Activated CD8-positive, alpha-beta memory T cell treated with anti-CD3 and anti-CD28 coated beads, Interleukin-2, amount 50 U/mL, for 1 hour (primary cell): Measurements from ENCODE around the gene LARP4.
"Not testable (repeated sequence)": the region's sequence is repeated elsewhere in the genome, so short reads cannot be mapped to it uniquely, and the experiment has no call there.

Source experiments
- DNase-seq: peaks from one replicate; pipeline ENCODE4 v3.0.0-alpha.2; 2020; ENCODE audit errors: extremely low read depth

LARP4 gene

DNA sequence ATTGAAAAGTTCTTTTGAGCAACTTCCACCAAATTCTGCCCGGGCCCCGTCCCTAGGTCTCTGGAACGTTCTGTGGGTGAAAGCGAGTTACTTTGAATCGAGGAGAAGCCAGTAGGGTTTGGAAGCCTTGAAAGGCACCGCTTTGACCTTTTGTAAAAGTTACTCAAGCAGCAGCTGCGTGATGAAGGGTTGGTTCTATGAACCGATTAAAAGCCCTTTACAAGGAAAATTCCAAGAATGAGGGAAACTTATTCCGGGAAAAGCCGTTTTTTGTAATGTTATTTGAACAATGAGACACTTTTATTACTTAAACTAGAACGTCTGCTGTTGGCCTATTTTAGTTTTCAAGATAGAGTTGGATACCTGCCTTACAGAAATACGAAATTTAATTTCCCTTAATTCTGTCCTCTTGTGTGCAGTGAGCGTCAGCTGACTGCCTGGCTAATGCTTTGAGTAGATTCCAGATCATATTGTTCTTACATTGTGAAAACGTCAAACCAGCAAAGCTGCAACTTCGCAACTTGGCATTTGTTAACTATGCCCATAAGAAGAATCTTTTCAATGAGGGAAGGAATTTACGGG lies 906 bp downstream of the LARP4 start:
- DNase-seq = no peak

DNA sequence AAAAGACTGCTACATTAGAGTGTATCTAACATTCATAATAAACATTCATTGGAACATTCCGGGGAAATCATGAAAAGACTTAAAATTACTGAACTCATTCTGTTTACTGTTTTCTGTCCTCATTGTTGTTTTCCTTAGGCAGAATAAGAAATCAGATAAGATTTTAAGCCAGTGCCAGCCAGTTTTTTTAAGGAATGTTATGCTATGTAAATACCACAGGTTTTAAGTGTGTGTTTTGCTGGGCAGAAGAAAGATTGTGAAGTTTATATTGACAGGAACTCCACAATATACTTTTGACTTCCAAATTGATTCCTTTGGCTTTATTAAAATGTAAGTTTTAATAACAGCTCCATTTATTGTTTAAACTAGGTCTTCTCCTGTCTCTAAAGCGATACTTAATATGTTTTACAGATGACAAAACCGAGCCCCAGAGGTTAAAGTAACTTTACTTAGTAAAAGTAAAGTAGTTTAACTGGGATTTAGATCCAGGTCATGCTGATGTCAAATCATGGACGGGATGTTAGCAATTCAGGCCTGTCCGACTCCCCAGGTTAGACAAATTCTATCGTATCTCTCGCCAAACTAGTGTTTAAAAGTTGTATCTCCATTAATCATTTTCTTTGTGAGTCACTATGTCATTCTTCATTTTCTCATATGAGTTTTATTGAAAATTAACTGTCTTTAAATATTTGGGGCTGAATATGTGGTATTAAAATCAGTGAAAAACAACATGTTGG lies 1.7 kb downstream of the LARP4 start:
- no peak for DNase-seq

GRCh38 chr12:50403001-50403440 lies 2.3 kb downstream of the LARP4 start:
- DNase-seq = no peak

GRCh38 chr12:50404307-50404706 lies 3.6 kb downstream of the LARP4 start:
- DNase-seq = no peak

GRCh38 chr12:50411051-50411660 lies 10.5 kb downstream of the LARP4 start:
- DNase-seq = no peak

GRCh38 chr12:50415899-50416479 lies 15.3 kb downstream of the LARP4 start:
- DNase-seq = no peak

GRCh38 chr12:50419112-50419909 lies 18.6 kb downstream of the LARP4 start:
- DNase-seq = no peak

DNA sequence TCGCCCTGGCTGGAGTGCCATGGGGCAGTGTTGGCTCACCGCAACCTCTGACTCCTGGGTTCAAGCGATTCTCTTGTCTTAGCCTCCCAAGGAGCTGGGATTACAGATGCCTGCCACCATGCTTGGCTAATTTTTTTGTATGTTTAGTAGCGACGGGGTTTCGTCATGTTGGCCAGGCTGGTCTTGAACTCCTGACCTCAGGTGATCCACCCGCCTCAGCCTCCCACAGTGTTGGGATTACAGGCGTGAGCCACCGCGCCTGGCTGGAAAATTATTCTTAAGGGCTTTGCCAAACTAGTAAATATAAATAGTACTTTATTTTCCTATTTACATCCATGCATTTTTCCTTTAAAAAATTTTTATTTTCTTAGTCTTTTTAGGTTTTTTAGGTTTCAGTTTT lies 22.2 kb downstream of the LARP4 start:
- DNase-seq = not testable (repeated sequence)

- not testable (repeated sequence) for DNase-seq
Observed at GRCh38 chr12:50423342-50423741, 22.7 kb downstream of the LARP4 start.

DNA sequence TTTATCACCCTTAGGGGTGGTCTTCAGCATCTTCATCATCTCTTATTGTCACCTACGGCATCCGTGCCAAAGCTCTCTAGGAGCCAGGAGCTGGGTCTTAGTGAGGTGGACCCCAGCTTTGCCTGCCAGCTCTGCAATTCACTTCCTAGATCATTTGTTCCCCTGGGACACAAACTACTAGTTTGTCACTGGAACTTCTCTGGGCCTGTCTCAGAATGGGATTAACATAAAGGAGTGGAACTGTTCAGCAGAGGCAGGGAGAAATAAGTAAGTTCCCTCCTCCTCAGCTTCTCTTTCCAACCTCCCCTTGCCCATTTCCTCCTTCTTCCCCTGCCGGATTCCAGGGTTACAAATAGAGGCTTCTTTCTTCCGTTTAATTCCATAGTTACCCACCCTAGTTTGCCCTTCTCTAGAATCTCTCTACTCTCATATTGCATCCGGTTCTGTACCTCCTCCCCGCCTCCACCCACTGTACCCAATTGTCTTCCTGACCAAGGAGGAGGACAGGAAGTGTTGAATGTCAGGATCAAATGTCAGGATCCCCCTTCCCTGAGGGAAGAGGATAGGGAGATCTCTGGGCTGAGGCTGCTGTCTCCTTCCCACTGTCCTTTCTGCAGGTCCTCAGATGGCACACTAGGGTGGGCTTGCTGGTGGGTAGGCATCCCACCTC lies 25.0 kb downstream of the LARP4 start:
- DNase-seq = no peak

DNA sequence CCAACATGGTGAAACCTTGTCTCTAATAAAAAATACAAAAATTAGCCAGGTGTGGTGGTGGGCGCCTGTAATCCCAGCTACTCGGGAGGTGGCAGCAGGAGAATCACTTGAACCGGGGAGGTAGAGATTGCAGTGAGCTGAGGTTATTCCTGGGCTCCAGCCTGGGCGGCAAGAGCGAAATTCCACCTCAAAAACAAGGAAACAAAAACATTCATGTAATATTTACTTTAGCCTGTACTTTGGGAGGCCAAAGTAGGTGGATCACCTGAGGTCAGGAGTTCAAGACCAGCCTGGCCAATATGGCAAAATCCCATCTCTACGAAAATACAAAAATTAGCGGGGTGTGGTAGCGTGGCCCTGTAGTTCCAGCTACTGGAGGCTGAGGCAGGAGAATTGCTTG lies 31.0 kb downstream of the LARP4 start:
- DNase-seq = not testable (repeated sequence)

- no peak for DNase-seq
Observed at GRCh38 chr12:50440288-50440687, 39.6 kb downstream of the LARP4 start.

DNA sequence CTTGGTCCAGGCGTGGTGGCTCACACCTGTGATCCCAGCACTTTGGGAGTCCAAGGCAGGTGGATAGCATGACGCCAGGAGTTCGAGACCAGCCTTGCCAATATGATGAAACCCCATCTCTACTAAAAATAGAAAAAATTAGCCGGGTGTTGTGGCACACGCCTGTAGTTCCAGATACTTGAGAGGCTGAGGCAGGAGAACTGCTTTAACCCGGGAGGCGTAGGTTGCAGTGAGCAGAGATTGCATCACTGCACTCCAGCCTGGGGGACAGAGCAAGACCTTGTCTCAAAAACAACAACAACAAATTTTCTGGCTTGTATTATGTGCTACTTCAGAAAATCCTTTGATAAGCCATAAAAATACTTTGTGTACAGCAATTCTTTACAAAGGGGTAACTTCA lies 41.1 kb downstream of the LARP4 start:
- no peak for DNase-seq

- no peak for DNase-seq
Observed at GRCh38 chr12:50442178-50442908, 41.7 kb downstream of the LARP4 start.

DNA sequence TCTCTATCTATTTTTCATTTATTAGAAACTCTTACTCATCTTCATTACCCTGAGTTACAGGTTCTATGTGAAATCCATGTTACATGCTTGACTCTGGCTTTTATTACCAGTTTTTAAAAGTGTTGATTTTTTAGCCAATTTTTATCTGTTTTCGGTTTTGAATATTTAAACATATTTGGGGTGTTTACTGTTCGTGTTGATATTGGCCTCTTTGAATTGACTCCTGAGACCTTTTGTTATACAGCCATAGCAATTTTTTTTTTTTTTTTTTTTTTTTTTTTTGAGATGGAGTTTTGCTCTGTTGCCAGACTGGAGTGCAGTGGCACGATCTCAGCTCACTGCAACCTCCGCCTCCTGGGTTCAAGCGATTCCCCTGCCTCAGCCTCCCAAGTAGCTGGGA lies 49.0 kb downstream of the LARP4 start:
- DNase-seq = not testable (repeated sequence)

- no peak for DNase-seq
Observed at GRCh38 chr12:50452795-50453194, 52.1 kb downstream of the LARP4 start.

DNA sequence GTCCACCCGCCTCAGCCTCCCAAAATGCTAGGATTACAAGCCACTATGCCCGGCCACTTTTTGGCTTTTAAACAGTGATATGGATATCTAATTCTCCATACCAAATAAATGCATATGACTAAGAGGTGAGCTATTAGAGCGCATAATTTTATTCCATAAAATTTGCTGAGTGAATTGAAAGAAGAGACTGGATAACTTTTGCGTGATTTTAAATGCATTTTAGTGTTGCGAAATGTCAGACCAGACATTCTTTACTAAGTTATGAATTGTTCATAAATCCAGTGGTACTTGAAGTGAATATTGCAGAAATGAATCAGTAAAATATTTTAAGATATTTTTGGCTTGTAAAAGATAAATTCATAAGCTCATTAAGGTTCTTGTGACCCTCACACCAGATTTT lies 53.2 kb downstream of the LARP4 start:
- DNase-seq = no peak

DNA sequence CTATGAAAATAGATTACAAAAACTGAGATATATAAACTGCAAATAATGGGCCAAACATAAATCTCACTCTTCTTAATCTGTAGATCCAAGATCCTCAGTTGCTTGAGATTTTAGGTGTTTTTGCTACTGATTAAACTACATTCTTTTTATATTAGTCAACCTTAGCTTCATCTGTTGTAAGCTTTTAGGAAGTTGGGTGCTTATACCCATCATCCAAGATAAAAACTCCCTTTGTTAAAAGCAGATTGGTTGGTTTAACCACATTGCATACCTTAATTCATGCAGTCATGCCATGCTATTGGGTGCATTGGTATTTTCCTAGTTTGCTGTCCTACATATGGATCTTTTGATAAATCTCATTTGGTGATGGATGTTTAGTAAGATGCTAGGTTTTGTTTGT lies 57.9 kb downstream of the LARP4 start:
- DNase-seq = no peak

GRCh38 chr12:50467439-50467838 lies 66.8 kb downstream of the LARP4 start:
- DNase-seq = no peak

- no peak for DNase-seq
Observed at GRCh38 chr12:50477241-50477832, 76.7 kb downstream of the LARP4 start.
